Measurements from ENCODE around the gene TOMM70. TPM values are rescaled to one million over a fixed set of nuclear protein-coding genes. Genes with fewer than 3 reads are reported as not detected.

TOMM70 gene
- total and polyA plus RNA-seq, 2 of the 8 experiments (the other 6 are each of a cell fraction or from before 2014, with no cell fraction given): 10.9 to 52.1 TPM

- H2BK12ac ChIP-seq (ENCODE audit: low read depth, low read length): no peak overlapping the region
- H2AK5ac ChIP-seq (ENCODE audit: low read depth, low read length): no peak overlapping the region
- no peaks in the 10 kb centered on the region for H3K79me1 ChIP-seq (ENCODE audit: low read depth, low read length)
- no peaks in the 10 kb centered on the region; a peak in 1 of 8 replicates for H3K36me3 ChIP-seq (ENCODE audit: control insufficient read depth in 2 of 4, insufficient read depth in 4 of 4, low read length in 3 of 4)
- H3K56ac ChIP-seq (replicated peaks; ENCODE audit: insufficient read length, low read depth, low read length): no peak overlapping the region
- H4K5ac ChIP-seq (ENCODE audit: insufficient read length, low read depth, low read length): no peak overlapping the region
- no peak overlapping the region for H2BK20ac ChIP-seq (ENCODE audit: low read length)
- ChIA-PET CTCF (ENCODE audit: partially characterized antibody) (interaction anchor here (0.5 to 2.6 kb wide), 4 partner anchors 9 to 499 kb away, joined by 3 to 9 read pairs (median 4); no protein-coding TSS in a partner anchor), POLR2A (ENCODE audit: partially characterized antibody) (interaction anchor here (1.3 kb wide), 1 partner anchor 8 kb away, joined by 4 read pairs; no protein-coding TSS in a partner anchor)
- H3K79me2 ChIP-seq (ENCODE audit: control insufficient read depth in 1 of 2, insufficient read depth in 2 of 2, low read length in 2 of 2): no peaks in the 10 kb centered on the region
- DNase-seq (ENCODE audit: low read depth in 1 of 2, low spot score in 2 of 2) (no peak), FAIRE-seq (no peak)
- peaks cover 0 to 6% (median 4%) of the 10 kb centered on the region in 4 experiments; a peak in 5 of 7 replicates for H3K4me1 ChIP-seq (replicated peaks in 1 of 4; ENCODE audit: control insufficient read depth in 3 of 4, insufficient read depth in 4 of 4, low read length in 3 of 4)
- no peak overlapping the region for H3K4me3 ChIP-seq (ENCODE audit: extremely low read depth in 1 of 4, insufficient read depth in 2 of 4, low read depth in 3 of 4, low read length in 4 of 4)
- no peaks in the 10 kb centered on the region; a peak in 1 of 4 replicates for H3K9me3 ChIP-seq (ENCODE audit: insufficient read depth in 2 of 2, low read depth in 1 of 2, low read length in 1 of 2)
- no peak overlapping the region for H4K91ac ChIP-seq (replicated peaks; ENCODE audit: insufficient read length, low read length)
- H3K18ac ChIP-seq (ENCODE audit: extremely low read depth, low read length): no peak overlapping the region
- no peak overlapping the region for H2BK5ac ChIP-seq (ENCODE audit: low read depth, low read length)
- no peak overlapping the region for H3K9ac ChIP-seq (replicated peaks in 1 of 4; ENCODE audit: extremely low read depth in 1 of 4, low read depth in 3 of 4, low read length in 3 of 4)
- H3K4me2 ChIP-seq (ENCODE audit: insufficient read depth in 1 of 2, low read depth in 2 of 2, low read length in 2 of 2): no peak overlapping the region
- no peak overlapping the region for H3K23ac ChIP-seq (ENCODE audit: insufficient read length)
- no peak overlapping the region for H3K4ac ChIP-seq (replicated peaks; ENCODE audit: insufficient read length, low read depth, low read length)
- H2AFZ ChIP-seq (ENCODE audit: low read length): no peak overlapping the region
- H3K14ac ChIP-seq (ENCODE audit: insufficient read length): no peak overlapping the region
- no peak overlapping the region for H4K8ac ChIP-seq (ENCODE audit: extremely low read depth, insufficient read depth, low read length)
- H3K27ac ChIP-seq (ENCODE audit: low read depth, low read length): no peak overlapping the region
- no peak overlapping the region for H2BK15ac ChIP-seq (ENCODE audit: low read length)
- WGBS, 2 experiments (ENCODE audit: extremely low coverage in 1 of 2, insufficient coverage in 1 of 2, insufficient read length in 1 of 2, insufficient replicate concordance in 2 of 2, low coverage in 1 of 2, low lambda C conversion rate in 2 of 2, missing lambda C conversion rate in 1 of 2): 89% methylated on average over 5 of the region's 5 CpGs; no CpG with 5 or more reads in 1 of the 2 experiments
- H3K27me3 ChIP-seq (replicated peaks in 1 of 4; ENCODE audit: control insufficient read depth in 3 of 4, extremely low read depth in 1 of 4, insufficient read depth in 3 of 4, low read length in 3 of 4): no peaks in the 10 kb centered on the region; a peak in 2 of 7 replicates
- TF ChIP-seq ATF3 (IDR thresholded peaks at IDR 0.05; ENCODE audit: insufficient read depth, low read depth, low read length) (no peak), EGR1 (IDR thresholded peaks at IDR 0.05; ENCODE audit: borderline replicate concordance, low read depth, low read length) (no peak), SAP30 (IDR thresholded peaks at IDR 0.05; ENCODE audit: insufficient read depth, insufficient replicate concordance, low read length) (no peak)
- no peaks in the 10 kb centered on the region for H4K20me1 ChIP-seq (replicated peaks in 1 of 2; ENCODE audit: control insufficient read depth in 1 of 2, insufficient read depth in 2 of 2, low read length in 2 of 2)
- H3K23me2 ChIP-seq (ENCODE audit: low read depth, low read length): peaks cover 4% of the 10 kb centered on the region; the same call in 1 of the 2 replicates
- no peak overlapping the region for H2BK120ac ChIP-seq (replicated peaks; ENCODE audit: low read depth, low read length)
Observed at GRCh38 chr3:100330651-100331050, 70.2 kb downstream of the TOMM70 start.

All from H1 (cell line).